Endothelial cell of umbilical vein (primary cell): Measurements from ENCODE around the gene PWP1. TPM values are rescaled to one million over a fixed set of nuclear protein-coding genes. Genes with fewer than 3 reads are reported as not detected.

Source experiments
- BruUV-seq: library from RNA; stranded (reverse); fragments of 400-500 nt; replicated peaks from 2 replicates; lab custom pipeline; 2021; lab: Mats Ljungman, UMichigan
- CTCF ChIA-PET: fragments of 300-600, 350-600 bp; sonication (Branson Sonifier 250); formaldehyde crosslinking; loops from one replicate; lab custom pipeline; 2021; ENCODE audit warnings: antibody characterized with exemption, inconsistent platforms; lab: Charles Lee
- POLR2A ChIA-PET: fragments of 300-600, 350-600 bp; sonication (Branson Sonifier 250); formaldehyde crosslinking; loops from one replicate; lab custom pipeline; 2021; ENCODE audit warnings: antibody characterized with exemption, inconsistent platforms; lab: Charles Lee
- DNase-seq: peaks from one replicate; pipeline ENCODE4 v3.0.0-alpha.2; 2011; ENCODE audit warnings: low read depth, low spot score
- FAIRE-seq: peaks from 2 replicates; lab custom pipeline; 2011; peaks lifted over from hg19 to GRCh38; lab: Jason Lieb, UNC
- H2AFZ ChIP-seq: 2 replicates; pipeline ENCODE4 v1.6.0; 2012; ENCODE audit warnings: low read depth, low read length, control low read depth, inconsistent platforms
- H3K27ac ChIP-seq: 2 replicates; pipeline ENCODE4 v1.5.1; 2011; ENCODE audit warnings: low read depth, mild to moderate bottlenecking, control low read depth, low read length, moderate library complexity; ENCODE audit not compliant: insufficient read depth
- H3K27me3 ChIP-seq, 2 experiments: 2 replicates each; pipeline versions ENCODE4 v1.6.0 to v1.6.1; 2011; ENCODE audit warnings: low read length in 2 of 2, mixed read lengths in 1 of 2; ENCODE audit not compliant: control insufficient read depth in 2 of 2, insufficient read depth in 2 of 2
- H3K36me3 ChIP-seq, 2 experiments: 2 replicates in 1 of 2; 3 replicates in 1 of 2; pipeline ENCODE4 v1.5.1; 2011; ENCODE audit warnings: low read length in 2 of 2, mild to moderate bottlenecking in 1 of 2, moderate library complexity in 1 of 2; ENCODE audit not compliant: control insufficient read depth in 2 of 2, insufficient read depth in 2 of 2; ENCODE audit errors: extremely low read depth in 1 of 2
- H3K4me1 ChIP-seq: 3 replicates; pipeline ENCODE4 v1.5.1; 2011; ENCODE audit warnings: mild to moderate bottlenecking, low read length; ENCODE audit not compliant: control insufficient read depth, insufficient read depth; ENCODE audit errors: extremely low read depth
- H3K4me2 ChIP-seq: 2 replicates; pipeline ENCODE4 v1.6.1; 2011; ENCODE audit warnings: low read length, control low read depth, mixed read lengths; ENCODE audit not compliant: insufficient read depth
- H3K4me3 ChIP-seq, 3 experiments: fragments of 200-600 bp in 1 of 3; sonication (generic), shearing (Covaris generic) in 1 of 3; replicated peaks in 1 of 3; 2 replicates each; pipeline ENCODE4 v1.5.1; 2011 to 2016; ENCODE audit warnings: control low read depth in 3 of 3, low read length in 3 of 3, mild to moderate bottlenecking in 2 of 3, inconsistent platforms in 1 of 3, low read depth in 1 of 3, moderate library complexity in 1 of 3; ENCODE audit not compliant: insufficient read depth in 1 of 3
- H3K79me2 ChIP-seq: 2 replicates; pipeline ENCODE4 v1.6.0; 2012; ENCODE audit warnings: low read length, inconsistent platforms; ENCODE audit not compliant: control insufficient read depth, insufficient read depth
- H3K9ac ChIP-seq: replicated peaks from 2 replicates; pipeline ENCODE3; 2011; ENCODE audit warnings: low read length, control low read depth; ENCODE audit not compliant: insufficient read depth; ENCODE audit errors: extremely low read depth
- H3K9me1 ChIP-seq: replicated peaks from 3 replicates; pipeline ENCODE4 v1.6.0; 2011; ENCODE audit warnings: mild to moderate bottlenecking, low read length; ENCODE audit not compliant: control insufficient read depth, insufficient read depth; ENCODE audit errors: extremely low read depth
- H3K9me3 ChIP-seq: replicated peaks from 2 replicates; pipeline ENCODE4 v1.5.1; 2012; ENCODE audit warnings: low read length, inconsistent platforms; ENCODE audit not compliant: control insufficient read depth, insufficient read depth
- H4K20me1 ChIP-seq: replicated peaks from 2 replicates; pipeline ENCODE3; 2011; ENCODE audit warnings: mild to moderate bottlenecking, low read length; ENCODE audit not compliant: control insufficient read depth, insufficient read depth; ENCODE audit errors: extremely low read depth
- CTCF ChIP-seq, 2 donors: IDR thresholded peaks; 1 replicate in 1 of 2; 2 replicates in 1 of 2; pipeline ENCODE4 v1.5.1; 2011; ENCODE audit warnings: low read length in 2 of 2, mild to moderate bottlenecking in 2 of 2, moderate library complexity in 2 of 2, control low read depth in 1 of 2, inconsistent platforms in 1 of 2, low read depth in 1 of 2; ENCODE audit not compliant: insufficient read depth in 1 of 2; ENCODE audit errors: extremely low read depth in 1 of 2
- EZH2 ChIP-seq: IDR thresholded peaks from 2 replicates; pipeline ENCODE4 v1.6.1; 2012; ENCODE audit warnings: borderline replicate concordance, low read depth, mild to moderate bottlenecking, moderate library complexity, low read length, inconsistent platforms; ENCODE audit not compliant: severe bottlenecking
- FOS ChIP-seq: IDR thresholded peaks from 2 replicates; pipeline ENCODE4 v1.6.1; 2011; ENCODE audit warnings: mild to moderate bottlenecking, low read length, moderate library complexity, borderline replicate concordance; ENCODE audit not compliant: insufficient read depth
- GATA2 ChIP-seq: IDR thresholded peaks from 2 replicates; pipeline ENCODE4 v1.7.0; 2011; ENCODE audit warnings: low read depth, mild to moderate bottlenecking, moderate library complexity, mixed read lengths, low read length; ENCODE audit not compliant: insufficient read length, insufficient read depth
- JUN ChIP-seq: IDR thresholded peaks from 2 replicates; pipeline ENCODE4 v1.6.1; 2011; ENCODE audit warnings: borderline replicate concordance, low read depth; ENCODE audit not compliant: insufficient read length, insufficient read depth
- MAX ChIP-seq: IDR thresholded peaks from 2 replicates; pipeline ENCODE4 v1.6.1; 2011; ENCODE audit not compliant: insufficient read depth, insufficient read length
- MYC ChIP-seq: IDR thresholded peaks from one replicate; pipeline ENCODE4 v1.6.1; 2011; ENCODE audit warnings: mild to moderate bottlenecking, low read depth, low read length
- POLR2A ChIP-seq: IDR thresholded peaks from 2 replicates; pipeline ENCODE4 v1.6.1; 2012; ENCODE audit warnings: low read depth, mild to moderate bottlenecking, control low read depth, low read length
- POLR2AphosphoS5 ChIP-seq: IDR thresholded peaks from 2 replicates; pipeline ENCODE4 v1.6.1; 2012; ENCODE audit warnings: low read depth, mild to moderate bottlenecking, control low read depth, low read length, moderate library complexity; ENCODE audit not compliant: insufficient read depth
- dilution Hi-C: fragments of 300-500 bp; cut with MboI; formaldehyde crosslinking; loops from one replicate; pipeline ENCODE4 v1.15.0; 2019; ENCODE audit warnings: low sequenced_read_pairs; ENCODE audit not compliant: extremely low pct_ligation_motif_present
- intact Hi-C: fragments of 100-400 bp; cut with micrococcal nuclease; formaldehyde crosslinking; loops from one replicate; pipeline ENCODE4 v1.10.0; 2022
- polyA plus RNA-seq, 4 experiments: library from polyadenylated mRNA; depleted of rRNA in 3 of 4; stranded (reverse) in 3 of 4; unstranded in 1 of 4; fragments of >200 nt; gene quantifications; 2 replicates each; pipeline versions ENCODE4 v1.2.1 to v1.2.3, GENCODE V29; 2011 to 2012; ENCODE audit warnings: missing spikeins in 1 of 4
- total RNA-seq: library from RNA; stranded (reverse); gene quantifications from 2 replicates; pipeline ENCODE4 v1.2.3, GENCODE V29; 2021

The PWP1 gene
- total and polyA plus RNA-seq, 2 donors (not counting 3 experiments of a cell fraction or from before 2014, with no cell fraction given), result 70.8 to 154 TPM

GRCh38 chr12:107736914-107737313, 51.3 kb downstream of the PWP1 start:
- H4K20me1 ChIP-seq, result no peaks in the 10 kb centered on the region
- H3K9me3 ChIP-seq, result no peaks in the 10 kb centered on the region
- BruUV-seq, result no TSS peak
- intact Hi-C loops, result no loop called here
- peaks cover 4% of the 10 kb centered on the region for H3K4me1 ChIP-seq
- dilution Hi-C loops, result no loop called here
- no peak overlapping the region for H3K4me3 ChIP-seq
- DNase-seq (no peak), FAIRE-seq (no peak)
- no peaks in the 10 kb centered on the region for H3K9me1 ChIP-seq
- H3K4me2 ChIP-seq, result no peak overlapping the region
- H2AFZ ChIP-seq, result no peak overlapping the region
- H3K79me2 ChIP-seq, result peaks cover 2% of the 10 kb centered on the region
- ChIA-PET POLR2A (interaction anchor here (0.5 to 0.6 kb wide), 2 partner anchors 13 to 77 kb away, joined by 7 to 9 read pairs; no protein-coding TSS in a partner anchor), CTCF (no interaction called here)
- peaks cover 33 to 52% of the 10 kb centered on the region in 2 experiments for H3K36me3 ChIP-seq
- no peak overlapping the region for H3K27ac ChIP-seq
- H3K27me3 ChIP-seq, result no peaks in the 10 kb centered on the region
- H3K9ac ChIP-seq, result no peak overlapping the region
- TF ChIP-seq CTCF (IDR thresholded peaks at IDR 0.05; ENCODE audit: extremely low read depth in 1 of 2, insufficient read depth in 1 of 2, low read depth in 1 of 2, low read length in 2 of 2), result no peak
- no peak for TF ChIP-seq POLR2AphosphoS5
- TF ChIP-seq GATA2, result no peak
- TF ChIP-seq POLR2A, result no peak
- no peak for TF ChIP-seq EZH2
- no peak for TF ChIP-seq MAX
- no peak for TF ChIP-seq JUN
- TF ChIP-seq FOS, result no peak
- TF ChIP-seq MYC, result no peak
